Measurements from ENCODE around the gene CDC42SE1.

CDC42SE1 gene

DNA sequence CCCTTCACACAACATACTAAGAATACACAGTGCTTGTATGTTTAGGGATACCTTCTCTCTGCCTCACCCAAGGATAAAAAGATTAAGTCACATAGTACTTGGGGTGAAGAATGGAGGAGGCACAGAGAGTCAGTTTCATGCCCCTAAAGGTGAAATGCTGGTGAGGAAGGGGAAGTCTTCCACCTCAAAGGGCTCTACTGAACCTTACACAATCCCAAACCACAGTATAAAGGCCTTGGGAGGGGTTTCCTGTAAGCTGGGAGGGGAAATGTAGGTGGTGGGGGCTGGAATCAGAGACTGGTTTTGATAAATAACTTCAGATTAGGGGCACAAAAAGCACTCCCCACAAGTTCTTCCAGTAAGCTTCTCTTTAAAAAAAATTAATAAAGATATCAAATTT is 56.2 kb downstream of the CDC42SE1 start:
- H3K4me3 ChIP-seq (replicated peaks in 1 of 2; ENCODE audit: low read depth in 2 of 2, low read length in 2 of 2) = no peak overlapping the region
- TF ChIP-seq, protein P1, sequence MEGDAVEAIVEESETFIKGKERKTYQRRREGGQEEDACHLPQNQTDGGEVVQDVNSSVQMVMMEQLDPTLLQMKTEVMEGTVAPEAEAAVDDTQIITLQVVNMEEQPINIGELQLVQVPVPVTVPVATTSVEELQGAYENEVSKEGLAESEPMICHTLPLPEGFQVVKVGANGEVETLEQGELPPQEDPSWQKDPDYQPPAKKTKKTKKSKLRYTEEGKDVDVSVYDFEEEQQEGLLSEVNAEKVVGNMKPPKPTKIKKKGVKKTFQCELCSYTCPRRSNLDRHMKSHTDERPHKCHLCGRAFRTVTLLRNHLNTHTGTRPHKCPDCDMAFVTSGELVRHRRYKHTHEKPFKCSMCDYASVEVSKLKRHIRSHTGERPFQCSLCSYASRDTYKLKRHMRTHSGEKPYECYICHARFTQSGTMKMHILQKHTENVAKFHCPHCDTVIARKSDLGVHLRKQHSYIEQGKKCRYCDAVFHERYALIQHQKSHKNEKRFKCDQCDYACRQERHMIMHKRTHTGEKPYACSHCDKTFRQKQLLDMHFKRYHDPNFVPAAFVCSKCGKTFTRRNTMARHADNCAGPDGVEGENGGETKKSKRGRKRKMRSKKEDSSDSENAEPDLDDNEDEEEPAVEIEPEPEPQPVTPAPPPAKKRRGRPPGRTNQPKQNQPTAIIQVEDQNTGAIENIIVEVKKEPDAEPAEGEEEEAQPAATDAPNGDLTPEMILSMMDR (IDR thresholded peaks at IDR 0.05; ENCODE audit: low read depth, low read length) = no peak
- no peak for DNase-seq (ENCODE audit: low read depth in 2 of 2)

DNA sequence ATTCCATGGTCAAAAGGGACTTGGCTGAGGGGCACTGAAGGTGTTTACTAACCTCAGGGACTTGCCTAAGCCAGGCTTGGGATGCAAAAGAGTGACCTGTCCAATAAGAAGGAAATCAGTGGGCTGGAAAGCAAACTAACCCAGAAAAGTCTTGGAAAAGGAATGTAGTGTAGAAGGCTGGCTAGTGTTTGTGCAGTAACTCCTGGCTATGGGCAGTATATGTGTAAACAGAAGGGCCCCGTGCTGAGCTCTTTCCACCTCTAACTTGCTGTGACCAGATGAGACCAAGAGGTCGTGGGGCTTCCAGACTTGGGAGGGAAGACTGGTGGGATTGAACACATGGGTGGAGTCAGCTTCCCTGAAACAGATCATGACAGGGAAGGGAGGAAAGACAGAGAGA is 56.8 kb downstream of the CDC42SE1 start:
- TF ChIP-seq, protein P1 (IDR thresholded peaks at IDR 0.05; ENCODE audit: low read depth, low read length) = no peak
- DNase-seq (ENCODE audit: low read depth in 2 of 2) = no peak
- no peak overlapping the region for H3K4me3 ChIP-seq (replicated peaks in 1 of 2; ENCODE audit: low read depth in 2 of 2, low read length in 2 of 2)

DNA sequence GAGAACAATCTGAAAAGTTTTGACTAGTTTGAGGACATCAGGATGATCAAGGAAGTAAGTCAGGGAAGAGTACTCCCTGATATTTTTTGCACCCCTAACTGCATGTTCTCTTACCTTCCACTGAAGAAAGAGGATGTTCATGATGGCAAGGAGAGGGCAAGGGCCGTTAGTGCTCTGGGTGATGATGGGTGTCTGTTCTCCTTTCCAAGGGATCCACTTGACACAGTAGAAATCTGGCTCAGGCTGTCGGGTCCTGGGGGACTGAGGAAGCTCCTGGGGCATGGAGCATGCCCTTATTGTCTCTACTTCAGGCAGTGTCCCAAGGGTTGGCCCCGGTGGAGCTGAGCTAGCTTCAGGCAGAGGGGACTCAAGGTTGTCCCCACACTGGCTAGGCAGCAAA is 57.4 kb downstream of the CDC42SE1 start:
- H3K4me3 ChIP-seq (replicated peaks in 1 of 2; ENCODE audit: low read depth in 2 of 2, low read length in 2 of 2) = no peak overlapping the region
- DNase-seq (ENCODE audit: low read depth in 2 of 2) = no peak
- TF ChIP-seq, protein P1 (IDR thresholded peaks at IDR 0.05; ENCODE audit: low read depth, low read length) = no peak

DNA sequence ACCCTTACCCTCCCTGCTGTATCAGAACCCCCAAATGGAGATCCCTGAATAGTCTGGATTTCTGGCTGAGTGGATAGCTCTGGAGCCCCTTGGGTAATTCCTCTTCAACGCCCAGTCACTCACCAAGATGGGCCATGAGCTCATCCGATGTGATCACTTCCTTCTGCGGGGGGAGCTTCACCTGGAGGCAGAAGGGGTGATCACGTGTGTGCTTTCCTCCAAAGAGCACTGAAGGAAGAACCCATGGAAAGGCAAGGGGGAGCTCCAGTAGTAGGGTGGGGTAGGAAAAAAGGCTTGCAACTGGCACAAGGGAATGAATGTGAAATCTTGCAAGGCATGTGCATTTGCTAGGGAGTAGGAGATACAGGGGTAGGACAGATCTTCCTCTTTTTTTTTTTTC is 57.8 kb downstream of the CDC42SE1 start:
- TF ChIP-seq, protein P1 (IDR thresholded peaks at IDR 0.05; ENCODE audit: low read depth, low read length) = no peak
- H3K4me3 ChIP-seq (replicated peaks in 1 of 2; ENCODE audit: low read depth in 2 of 2, low read length in 2 of 2) = no peak overlapping the region

More for the DNA sequence above, 57.8 kb downstream of the CDC42SE1 start:
- peak in 1 of 2 donors; percentile 41 for DNase-seq (ENCODE audit: low read depth in 2 of 2)
